Uterus (tissue), 2 donors: ENCODE measurements around the gene ZNF330.

Experiments used
- CTCF ChIP-seq, 4 experiments: fragments of 200-600 bp in 2 of 4; fragments of 450-650 bp in 2 of 4; sonication (generic) in 2 of 4; IDR thresholded peaks; one replicate each; pipeline ENCODE4 v1.5.1; 2016 to 2019; ENCODE audit warnings: antibody characterized with exemption in 4 of 4, mild to moderate bottlenecking in 2 of 4, moderate library complexity in 1 of 4
- POLR2A ChIP-seq, 2 donors: fragments of 450-650 bp; IDR thresholded peaks; one replicate each; pipeline ENCODE4 v1.6.1; 2016; ENCODE audit warnings: antibody characterized with exemption in 2 of 2, mild to moderate bottlenecking in 1 of 2, moderate library complexity in 1 of 2

- TF ChIP-seq CTCF (IDR thresholded peaks at IDR 0.05), result no peak
- TF ChIP-seq POLR2A (IDR thresholded peaks at IDR 0.05), result no peak
Measured at GRCh38 chr4:141192564-141192963, 28.1 kb upstream of the ZNF330 start.
